Ramos (cell line): ENCODE results near the gene SRGAP1.
"Not testable (repeated sequence)": the region's sequence is repeated elsewhere in the genome, so short reads cannot be mapped to it uniquely, and the experiment has no call there.

Experiments
- in situ Hi-C: fragments of 300-500 bp; cut with MboI; formaldehyde crosslinking; loops from one replicate; pipeline ENCODE4 v1.14.3; 2022; ENCODE audit warnings: low sequenced_read_pairs; ENCODE audit not compliant: unreplicated experiment

The SRGAP1 gene

DNA sequence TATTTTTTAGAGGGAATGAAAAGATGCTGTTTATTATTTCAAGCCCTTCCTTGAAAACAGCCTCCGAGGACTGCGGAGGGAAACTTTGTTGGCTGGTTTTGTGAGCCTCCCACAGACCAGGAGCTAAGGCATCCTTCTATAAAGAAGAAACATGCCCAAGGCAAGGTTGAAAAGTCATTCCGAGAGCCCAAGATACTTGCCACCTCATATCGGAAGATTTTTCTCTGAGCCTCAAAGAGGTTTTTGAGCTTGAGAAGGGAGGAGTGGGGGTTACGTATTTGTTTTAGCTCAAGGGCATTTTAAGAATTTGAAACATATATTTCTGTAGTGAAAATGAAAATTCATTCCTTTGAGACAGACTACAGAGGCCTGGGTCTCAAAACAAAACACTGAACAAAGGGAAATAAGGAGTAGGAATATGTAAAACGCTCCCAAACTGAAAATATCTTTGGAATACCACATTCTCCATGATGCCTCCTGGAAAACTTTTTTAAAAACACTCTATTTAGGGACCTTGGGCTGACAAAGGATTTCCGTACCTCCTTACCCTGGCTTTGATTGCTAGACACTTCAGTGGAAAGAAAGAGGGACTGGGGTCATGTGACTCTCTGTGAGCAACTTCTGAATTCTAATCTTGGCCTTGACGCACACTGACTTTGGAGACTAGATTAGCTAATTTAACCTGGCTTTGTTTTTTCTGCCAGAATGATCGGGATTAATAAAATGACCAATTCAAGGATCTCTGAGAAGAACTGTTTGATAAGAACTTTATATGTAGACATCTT is 180.9 kb downstream of the SRGAP1 start:
- in situ Hi-C loops = no loop called here

GRCh38 chr12:64027311-64027710 is 182.8 kb downstream of the SRGAP1 start:
- in situ Hi-C loops = no loop called here

GRCh38 chr12:64028541-64028940 is 184.0 kb downstream of the SRGAP1 start:
- in situ Hi-C loops = no loop called here

DNA sequence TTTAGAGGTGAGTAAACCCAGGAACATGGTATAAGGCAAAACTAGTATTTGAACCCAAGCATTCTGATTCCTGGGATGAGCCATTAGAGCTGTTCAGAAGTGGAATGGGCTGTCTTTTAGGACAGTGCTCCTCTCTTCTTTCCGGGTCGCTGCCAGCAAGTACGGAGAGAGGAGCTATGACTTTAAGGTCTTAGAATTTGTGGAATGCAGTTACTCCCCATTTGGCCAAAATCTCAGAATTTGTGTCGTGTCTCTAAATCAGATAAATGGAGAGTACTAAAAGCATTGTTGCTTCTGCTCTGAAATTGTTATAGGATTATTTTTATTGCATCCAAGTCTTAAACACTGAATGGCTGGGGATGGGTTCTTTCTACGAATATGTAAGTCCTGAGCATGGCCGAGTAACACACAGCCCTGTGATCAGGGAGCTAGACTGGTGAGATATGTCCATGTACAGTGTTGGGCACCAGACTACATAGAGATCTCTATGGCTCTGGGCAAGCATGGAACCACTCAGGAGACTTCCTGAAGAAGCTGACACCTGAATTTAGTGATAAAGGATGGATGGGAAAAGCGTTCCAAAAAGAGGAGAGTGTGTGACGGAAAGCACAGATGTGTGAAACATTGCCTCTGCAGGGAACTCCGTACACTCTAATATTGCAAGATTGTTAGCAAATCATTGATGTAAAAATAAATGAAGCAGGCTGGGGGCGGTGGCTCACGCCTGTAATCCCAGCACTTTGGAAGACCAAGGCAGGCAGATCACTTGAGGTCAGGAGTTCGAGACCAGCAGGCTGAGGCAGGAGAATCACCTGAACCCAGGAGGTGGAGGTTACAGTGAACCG is 184.7 kb downstream of the SRGAP1 start:
- in situ Hi-C loops = no loop called here

- in situ Hi-C loops = no loop called here
These were observed 185.7 kb downstream of the SRGAP1 start for GRCh38 chr12:64030155-64030554.

DNA sequence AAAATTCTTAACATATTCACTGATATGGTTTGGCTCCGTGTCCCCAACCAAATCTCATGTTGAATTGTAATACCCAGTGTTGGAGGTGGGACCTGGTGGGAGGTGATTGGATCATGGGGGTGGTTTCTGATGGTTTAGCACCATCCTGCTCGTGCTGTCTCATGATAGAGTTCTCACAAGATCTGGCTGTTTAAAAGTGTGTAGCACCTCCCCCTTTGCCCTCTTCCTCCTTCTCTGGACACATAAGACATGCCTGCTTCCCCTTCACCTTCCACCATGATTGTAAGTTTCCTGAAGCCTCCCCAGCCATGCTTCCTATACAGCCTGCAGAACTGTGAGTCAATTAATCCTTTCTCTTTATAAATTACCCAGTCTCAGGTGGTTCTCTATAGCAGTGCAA is 189.6 kb downstream of the SRGAP1 start:
- in situ Hi-C loops = not testable (repeated sequence)

DNA sequence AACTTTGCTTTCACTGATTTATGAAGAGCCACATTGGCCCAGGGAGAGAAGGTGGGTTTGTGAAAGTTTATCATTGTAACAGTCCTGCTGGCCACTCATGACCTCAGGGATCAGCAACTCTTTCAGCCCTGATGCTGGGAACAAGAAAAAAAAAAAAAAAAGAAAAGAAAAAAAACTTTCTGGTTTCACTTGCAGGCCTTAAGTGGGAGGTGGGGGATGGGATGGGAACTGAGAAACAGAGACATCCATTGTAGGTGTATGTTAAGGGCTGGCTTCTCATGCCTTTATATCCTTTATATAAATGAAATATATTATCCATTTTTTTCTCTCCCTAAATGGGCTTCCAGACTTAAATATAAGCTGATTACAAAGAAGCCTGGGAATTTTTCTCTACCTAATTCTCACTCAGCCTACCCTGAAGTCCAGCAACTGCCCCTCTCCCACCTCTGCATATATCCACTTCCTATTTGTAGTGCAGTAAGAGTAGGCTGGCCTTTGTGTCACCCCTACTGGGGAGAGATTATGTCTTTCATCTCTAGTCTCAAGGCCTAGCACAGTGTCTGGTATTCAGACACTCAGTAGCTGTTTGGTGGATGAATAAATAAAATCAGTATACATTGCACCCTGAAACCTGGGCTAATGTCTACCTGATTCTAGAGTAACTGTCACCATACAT is 190.5 kb downstream of the SRGAP1 start:
- in situ Hi-C loops = no loop called here

DNA sequence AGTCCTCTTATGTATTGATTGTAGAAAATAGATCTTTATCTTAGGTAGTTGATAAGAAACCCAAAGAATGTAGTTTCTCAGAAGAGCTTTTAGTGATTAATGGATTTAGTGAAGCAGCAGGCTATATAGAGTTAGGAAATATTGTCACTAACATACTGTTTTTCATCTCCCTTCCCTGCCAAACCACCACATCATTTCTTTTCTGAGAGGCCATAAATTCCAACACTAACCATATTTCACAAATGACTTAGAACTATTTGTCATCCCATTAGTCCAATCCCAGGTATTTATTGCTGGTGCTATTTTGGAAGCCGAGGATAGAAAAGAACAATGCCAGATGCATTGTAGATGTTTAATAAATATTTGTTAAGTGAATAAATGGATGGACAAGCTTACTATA is 191.9 kb downstream of the SRGAP1 start:
- in situ Hi-C loops = no loop called here

DNA sequence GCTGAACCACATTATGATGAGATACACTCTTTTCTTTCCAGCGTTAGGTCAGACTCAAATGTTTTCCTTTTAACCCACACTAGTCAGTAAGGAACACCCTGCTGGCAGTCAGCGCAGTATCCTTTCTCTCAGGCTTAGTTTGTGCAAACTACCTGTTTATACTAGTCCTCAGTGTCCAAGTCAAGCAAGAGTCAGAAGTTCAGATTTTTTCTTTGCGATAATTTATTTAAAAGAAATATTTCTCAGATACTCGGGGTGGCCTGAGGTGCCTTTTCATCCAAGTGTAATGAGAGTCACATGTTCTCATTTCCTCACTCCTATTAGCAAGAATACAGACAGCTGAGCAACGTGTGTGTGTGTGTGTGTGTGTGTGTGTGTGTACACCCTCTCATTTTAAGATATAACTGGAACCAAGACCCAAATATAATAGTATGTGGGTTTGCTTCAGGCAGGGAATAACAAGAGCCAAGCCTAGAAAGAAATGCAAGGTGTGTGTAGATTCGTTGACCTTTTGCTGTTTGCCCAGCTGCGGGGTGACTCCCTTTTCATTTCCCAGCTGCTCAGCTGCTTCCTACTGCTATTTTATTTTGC is 194.9 kb downstream of the SRGAP1 start:
- in situ Hi-C loops = no loop called here

DNA sequence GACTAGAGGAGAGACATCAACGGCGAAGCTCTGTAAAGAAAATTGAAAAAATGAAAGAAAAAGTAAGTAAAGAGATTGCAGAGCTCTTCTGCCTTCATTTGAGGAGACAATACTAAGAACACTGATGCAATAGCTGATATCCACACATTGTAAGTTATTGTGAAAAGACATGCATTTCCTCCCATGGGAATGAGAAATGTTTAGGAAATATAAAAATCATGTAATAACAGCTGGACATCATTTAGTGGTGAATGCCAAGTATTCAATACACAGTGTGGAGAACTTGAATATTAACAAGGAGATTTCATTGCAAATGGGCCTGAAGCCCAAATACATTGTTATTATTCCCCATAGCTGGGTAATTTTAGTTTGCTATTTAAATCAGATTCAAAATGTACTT is 198.4 kb downstream of the SRGAP1 start:
- in situ Hi-C loops = no loop called here

DNA sequence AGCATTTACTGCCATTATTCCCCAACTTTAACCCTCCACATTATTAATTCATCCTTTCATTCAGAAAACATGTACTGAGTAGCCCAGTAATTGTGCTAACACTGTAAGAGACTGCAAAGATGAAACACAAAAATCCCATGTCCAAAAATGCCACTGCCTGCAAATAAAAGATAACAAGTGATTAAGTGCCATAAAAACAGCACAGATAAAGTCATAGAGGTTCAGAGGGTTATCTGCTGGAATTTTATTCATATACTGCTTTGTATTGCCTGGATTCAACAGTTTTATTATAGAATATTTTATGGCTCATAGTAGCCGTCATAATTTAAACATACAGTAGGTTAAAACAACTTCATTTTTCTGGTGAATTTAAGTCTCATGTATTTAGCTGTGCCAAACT is 199.7 kb downstream of the SRGAP1 start:
- in situ Hi-C loops = no loop called here

DNA sequence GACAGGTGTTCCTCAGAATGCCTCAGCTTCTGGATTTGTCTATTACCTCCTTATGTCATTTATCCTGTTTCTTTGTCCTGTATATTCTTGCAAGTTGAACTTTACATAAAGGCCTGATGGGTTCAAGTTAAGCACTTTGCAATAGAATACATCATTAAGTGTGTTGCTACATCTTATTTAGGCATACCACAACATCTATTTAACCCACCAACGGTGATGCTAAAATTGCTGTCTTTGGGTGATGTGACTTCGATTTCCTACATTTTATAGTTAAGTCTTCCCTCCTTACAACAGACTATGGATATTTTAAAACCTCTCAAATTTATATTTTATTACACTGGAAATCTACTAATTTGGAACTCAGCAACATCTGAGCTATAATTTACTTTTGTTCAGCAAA is 206.6 kb downstream of the SRGAP1 start:
- in situ Hi-C loops = no loop called here

DNA sequence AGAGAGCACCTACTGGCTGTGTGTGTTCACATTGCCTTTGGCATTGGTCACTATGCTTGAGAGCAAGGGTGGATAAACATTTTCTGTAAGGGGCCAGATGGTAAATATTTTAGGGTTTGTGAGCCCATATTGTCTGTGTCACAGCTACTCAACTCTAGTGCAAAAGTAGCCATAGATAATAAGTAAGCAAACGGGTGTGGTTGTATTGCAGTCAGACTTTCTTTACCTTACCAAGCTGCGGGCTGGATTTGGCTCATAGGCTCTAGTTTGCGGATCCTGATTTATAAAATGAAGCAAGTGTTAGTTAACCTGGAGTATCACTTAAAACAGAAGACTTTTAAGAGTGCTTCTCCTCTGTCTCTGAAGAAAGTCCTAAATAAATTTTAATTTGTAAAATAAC is 208.6 kb downstream of the SRGAP1 start:
- in situ Hi-C loops = no loop called here

DNA sequence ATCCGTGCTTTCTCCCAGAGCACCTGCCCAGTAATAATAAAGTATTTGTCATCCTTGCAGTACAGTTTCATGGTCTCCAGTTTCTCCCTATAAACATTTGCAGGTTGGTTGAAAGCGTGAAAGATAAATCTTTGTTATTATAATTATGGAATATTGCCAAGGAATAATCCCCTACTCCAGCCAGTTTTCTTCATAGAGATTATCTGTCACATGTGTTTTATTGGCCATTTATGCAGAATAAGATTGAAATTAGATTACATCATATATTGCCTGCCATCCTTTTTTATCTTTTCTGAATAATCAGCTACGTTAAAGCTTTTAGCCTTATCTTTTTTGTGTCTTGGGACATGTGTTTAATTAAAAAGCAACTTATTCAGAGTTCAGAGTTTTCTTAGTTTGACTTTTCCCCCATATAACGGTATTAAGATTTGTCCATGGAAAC is 209.6 kb downstream of the SRGAP1 start:
- in situ Hi-C loops = no loop called here

- in situ Hi-C loops = no loop called here
These were observed 212.2 kb downstream of the SRGAP1 start for GRCh38 chr12:64056741-64057140.

- in situ Hi-C loops = no loop called here
These were observed 213.2 kb downstream of the SRGAP1 start for GRCh38 chr12:64057706-64058105.

- in situ Hi-C loops = no loop called here
These were observed 214.2 kb downstream of the SRGAP1 start for GRCh38 chr12:64058541-64059265.

DNA sequence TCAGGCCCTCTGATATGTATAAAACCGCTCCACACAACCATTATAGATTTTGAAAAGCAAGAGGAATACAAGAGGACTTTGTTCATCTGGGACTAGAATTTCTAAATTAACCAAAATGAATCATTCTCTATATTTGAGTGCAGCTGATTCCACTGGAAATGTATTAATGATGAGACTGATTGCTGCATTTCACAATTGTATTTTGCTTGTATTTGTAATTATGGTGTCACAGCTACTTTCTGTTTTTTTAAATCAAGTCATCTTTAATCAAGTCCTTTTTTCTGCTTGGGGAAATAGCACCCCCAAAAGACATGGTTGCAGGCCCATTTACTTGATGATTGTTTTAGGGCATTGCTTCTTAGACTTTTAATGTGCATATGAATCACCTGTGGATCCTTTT is 215.2 kb downstream of the SRGAP1 start:
- in situ Hi-C loops = no loop called here

DNA sequence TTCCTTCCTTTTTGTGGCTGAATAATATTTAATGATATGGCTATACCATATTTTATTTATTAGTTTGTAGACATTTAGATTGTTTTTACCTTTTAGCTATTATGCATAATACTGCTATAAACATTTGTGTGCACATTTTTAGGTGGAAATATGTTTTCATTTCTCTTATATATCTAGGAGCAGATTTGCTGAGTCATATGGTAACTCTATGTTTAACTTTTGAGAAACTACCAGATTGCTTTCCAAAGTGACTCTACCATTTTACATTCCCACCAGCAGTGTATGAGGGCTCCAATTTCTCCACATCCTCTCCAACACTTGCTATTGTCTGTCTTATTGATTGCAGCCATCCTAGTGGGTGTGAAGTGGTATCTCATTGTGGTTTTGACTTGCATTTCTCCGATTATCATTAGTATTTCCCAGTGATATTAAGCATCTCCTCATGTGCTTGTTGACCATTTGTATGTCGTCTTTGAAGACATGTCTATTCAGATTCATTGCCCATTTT is 217.4 kb downstream of the SRGAP1 start:
- in situ Hi-C loops = no loop called here

DNA sequence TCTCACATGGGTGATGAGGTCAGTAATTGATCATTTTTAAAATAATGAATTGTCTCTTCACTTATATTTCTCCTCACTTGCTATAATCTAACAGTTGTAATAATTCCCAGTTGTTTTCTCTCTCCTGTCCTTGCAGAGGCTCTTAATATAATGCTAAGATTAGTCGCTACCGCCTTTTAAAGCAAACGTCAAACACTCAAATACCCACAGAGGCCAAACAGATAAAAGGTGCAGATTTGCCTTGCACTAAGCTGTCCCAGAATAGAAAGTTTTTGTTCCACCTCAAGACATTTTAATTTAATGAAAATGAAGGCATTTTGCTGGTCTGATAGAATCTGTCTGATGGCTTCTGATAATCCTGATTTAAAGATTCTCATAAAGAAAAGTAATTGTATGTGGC is 218.6 kb downstream of the SRGAP1 start:
- in situ Hi-C loops = no loop called here
